ENCODE results near the gene IL12RB1. TPM values are rescaled to one million over a fixed set of nuclear protein-coding genes. Genes with fewer than 3 reads are reported as not detected.

Gene IL12RB1
- polyA plus RNA-seq, 1 donor (not counting 4 experiments of a cell fraction or from before 2014, with no cell fraction given), result 0.09 TPM

DNA sequence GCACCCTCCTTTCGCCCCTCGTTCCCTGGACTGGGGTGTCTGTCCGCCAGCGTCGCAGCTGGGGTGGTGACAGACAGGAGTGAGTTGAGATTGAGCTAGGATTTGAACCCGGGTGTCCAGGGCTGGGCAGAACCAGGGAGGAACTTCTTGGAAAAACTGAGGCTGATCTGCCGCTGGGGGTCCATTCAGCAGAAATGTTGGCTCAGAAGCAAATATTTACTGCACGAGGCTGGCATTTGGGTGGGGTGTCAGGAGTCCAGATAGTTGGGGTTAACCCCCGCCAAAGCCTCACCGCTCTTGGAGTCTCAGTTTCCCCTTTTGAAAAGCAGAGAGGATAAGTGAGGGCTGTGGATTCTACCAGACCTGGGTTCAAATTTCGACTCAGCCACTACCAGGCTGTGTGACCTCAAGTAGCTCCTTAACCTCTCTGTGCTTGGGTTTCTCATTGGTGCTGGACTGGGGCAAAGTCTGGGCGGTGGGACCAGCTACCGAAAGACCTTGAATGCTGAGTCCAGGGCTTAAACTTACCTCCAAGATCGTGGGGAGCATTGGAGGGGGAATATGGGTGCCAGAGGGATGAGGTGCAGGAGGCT lies 31.8 kb upstream of the IL12RB1 start:
- Histone ChIP-seq H3K4me1 (ENCODE audit: control insufficient read depth, extremely low read depth, insufficient read depth, low read length) (peaks cover 10% of the 10 kb centered on the region), H2AFZ (ENCODE audit: control insufficient read depth, low read length) (peak overlapping the region; percentile 63), H3K27me3 (ENCODE audit: control insufficient read depth, extremely low read depth, insufficient read depth, low read length) (no peaks in the 10 kb centered on the region), H3K9ac (ENCODE audit: control insufficient read depth, extremely low read depth, insufficient read depth, low read length) (peak overlapping the region; percentile 75), H3K9me1 (ENCODE audit: control insufficient read depth, extremely low read depth, insufficient read depth, low read length) (no peaks in the 10 kb centered on the region), H3K79me2 (ENCODE audit: control insufficient read depth, insufficient read depth, low read length) (no peaks in the 10 kb centered on the region), H3K4me2 (ENCODE audit: control insufficient read depth, extremely low read depth, insufficient read depth, low read depth, low read length) (peak overlapping the region; percentile 91), H3K9me3 (ENCODE audit: control insufficient read depth, low read depth, low read length) (no peaks in the 10 kb centered on the region), H3K36me3 (ENCODE audit: control insufficient read depth in 2 of 2, extremely low read depth in 1 of 2, insufficient read depth in 2 of 2, low read length in 2 of 2) (peaks cover 0 to 3% of the 10 kb centered on the region in 2 experiments), H3K27ac (ENCODE audit: control insufficient read depth, insufficient read depth, low read length) (no peak overlapping the region), H4K20me1 (ENCODE audit: control insufficient read depth, extremely low read depth, insufficient read depth, low read length) (no peaks in the 10 kb centered on the region), H3K4me3 (ENCODE audit: control insufficient read depth in 2 of 3, extremely low read depth in 1 of 3, insufficient read depth in 2 of 3, low read depth in 1 of 3, low read length in 3 of 3) (peak overlapping the region; percentile 61 to 71 (median 66))
- FAIRE-seq (no peak), DNase-seq (ENCODE audit: low read depth, low spot score) (no peak)
- TF ChIP-seq, protein P1, sequence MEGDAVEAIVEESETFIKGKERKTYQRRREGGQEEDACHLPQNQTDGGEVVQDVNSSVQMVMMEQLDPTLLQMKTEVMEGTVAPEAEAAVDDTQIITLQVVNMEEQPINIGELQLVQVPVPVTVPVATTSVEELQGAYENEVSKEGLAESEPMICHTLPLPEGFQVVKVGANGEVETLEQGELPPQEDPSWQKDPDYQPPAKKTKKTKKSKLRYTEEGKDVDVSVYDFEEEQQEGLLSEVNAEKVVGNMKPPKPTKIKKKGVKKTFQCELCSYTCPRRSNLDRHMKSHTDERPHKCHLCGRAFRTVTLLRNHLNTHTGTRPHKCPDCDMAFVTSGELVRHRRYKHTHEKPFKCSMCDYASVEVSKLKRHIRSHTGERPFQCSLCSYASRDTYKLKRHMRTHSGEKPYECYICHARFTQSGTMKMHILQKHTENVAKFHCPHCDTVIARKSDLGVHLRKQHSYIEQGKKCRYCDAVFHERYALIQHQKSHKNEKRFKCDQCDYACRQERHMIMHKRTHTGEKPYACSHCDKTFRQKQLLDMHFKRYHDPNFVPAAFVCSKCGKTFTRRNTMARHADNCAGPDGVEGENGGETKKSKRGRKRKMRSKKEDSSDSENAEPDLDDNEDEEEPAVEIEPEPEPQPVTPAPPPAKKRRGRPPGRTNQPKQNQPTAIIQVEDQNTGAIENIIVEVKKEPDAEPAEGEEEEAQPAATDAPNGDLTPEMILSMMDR (optimal IDR thresholded peaks at IDR 0.05 in 1 of 3, IDR thresholded peaks at IDR 0.05 in 1 of 3, conservative IDR thresholded peaks at IDR 0.05 in 1 of 3; ENCODE audit: extremely low read depth in 1 of 3, insufficient read depth in 2 of 3, low read length in 3 of 3), result no peak
- TF ChIP-seq EZH2 (IDR thresholded peaks at IDR 0.05; ENCODE audit: low read length), result no peak
- dilution Hi-C loops (cut with MboI; ENCODE audit: extremely low pct_ligation_motif_present, low sequenced_read_pairs), result no loop called here

DNA sequence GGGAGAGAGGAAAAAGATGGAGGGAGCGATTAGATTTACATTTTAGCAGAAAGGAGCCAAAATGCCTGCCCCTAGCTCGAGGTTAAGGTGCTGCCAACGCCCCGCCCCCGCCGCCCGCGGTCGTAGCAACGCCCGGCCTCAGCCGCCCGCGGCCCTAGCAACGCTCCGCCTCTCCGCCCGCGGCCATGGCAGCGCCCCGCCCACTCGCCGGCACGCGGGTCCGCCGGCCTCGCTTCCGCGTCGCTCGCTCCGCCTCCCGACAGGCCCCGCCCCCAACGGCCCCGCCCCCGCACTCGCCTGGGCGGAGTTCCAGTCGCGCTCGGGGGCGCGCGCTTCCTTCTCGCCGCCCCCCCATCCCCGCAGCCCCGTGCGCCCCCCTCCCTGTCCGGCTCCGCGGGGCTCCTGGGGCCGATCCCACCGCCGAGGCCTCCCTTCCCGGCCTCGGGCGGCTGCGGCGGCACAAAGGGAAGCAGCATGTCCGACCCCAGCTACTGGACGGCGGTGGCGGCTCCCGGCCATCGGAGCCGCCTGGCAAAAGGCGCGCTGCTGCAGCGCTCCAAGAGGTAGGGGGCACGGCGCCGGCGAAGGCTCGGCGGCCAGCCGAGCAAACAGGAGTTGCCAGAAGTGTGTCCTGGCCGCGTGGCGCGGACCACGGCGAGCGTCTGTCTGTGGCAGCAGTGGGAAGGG lies 31.1 kb upstream of the IL12RB1 start:
- Histone ChIP-seq H3K9ac (ENCODE audit: control insufficient read depth, extremely low read depth, insufficient read depth, low read length) (peak overlapping the region; percentile 75), H3K79me2 (ENCODE audit: control insufficient read depth, insufficient read depth, low read length) (no peaks in the 10 kb centered on the region), H3K36me3 (ENCODE audit: control insufficient read depth in 2 of 2, extremely low read depth in 1 of 2, insufficient read depth in 2 of 2, low read length in 2 of 2) (no peaks in the 10 kb centered on the region), H4K20me1 (ENCODE audit: control insufficient read depth, extremely low read depth, insufficient read depth, low read length) (no peaks in the 10 kb centered on the region), H3K9me3 (ENCODE audit: control insufficient read depth, low read depth, low read length) (no peaks in the 10 kb centered on the region), H3K9me1 (ENCODE audit: control insufficient read depth, extremely low read depth, insufficient read depth, low read length) (no peaks in the 10 kb centered on the region), H3K27ac (ENCODE audit: control insufficient read depth, insufficient read depth, low read length) (no peak overlapping the region), H3K4me1 (ENCODE audit: control insufficient read depth, extremely low read depth, insufficient read depth, low read length) (peaks cover 10% of the 10 kb centered on the region), H2AFZ (ENCODE audit: control insufficient read depth, low read length) (peak overlapping the region; percentile 63), H3K27me3 (ENCODE audit: control insufficient read depth, extremely low read depth, insufficient read depth, low read length) (no peaks in the 10 kb centered on the region), H3K4me3 (ENCODE audit: control insufficient read depth in 2 of 3, extremely low read depth in 1 of 3, insufficient read depth in 2 of 3, low read depth in 1 of 3, low read length in 3 of 3) (peak overlapping the region; percentile 61 to 71 (median 66)), H3K4me2 (ENCODE audit: control insufficient read depth, extremely low read depth, insufficient read depth, low read depth, low read length) (peak overlapping the region; percentile 91)
- FAIRE-seq, result no peak
- no peak for TF ChIP-seq EZH2 (IDR thresholded peaks at IDR 0.05; ENCODE audit: low read length)
- TF ChIP-seq, protein P1 (optimal IDR thresholded peaks at IDR 0.05 in 1 of 3, IDR thresholded peaks at IDR 0.05 in 1 of 3, conservative IDR thresholded peaks at IDR 0.05 in 1 of 3; ENCODE audit: extremely low read depth in 1 of 3, insufficient read depth in 2 of 3, low read length in 3 of 3), result no peak
- dilution Hi-C loops (cut with MboI; ENCODE audit: extremely low pct_ligation_motif_present, low sequenced_read_pairs), result no loop called here
- no peak for DNase-seq (ENCODE audit: low read depth, low spot score)

All from keratinocyte (primary cell).